HEK293 (cell line): ENCODE results near the gene MYH6.
"Not testable (repeated sequence)": the region's sequence is repeated elsewhere in the genome, so short reads cannot be mapped to it uniquely, and the experiment has no call there.

Experiments used
- CTCF ChIA-PET: fragments of 350-600 bp; formaldehyde crosslinking; extraction: SDS; loops from one replicate; lab custom pipeline; 2021; ENCODE audit warnings: antibody characterized with exemption; lab: Yijun Ruan, JAX
- POLR2A ChIA-PET: fragments of 300-600 bp; formaldehyde crosslinking; extraction: SDS; loops from one replicate; lab custom pipeline; 2020; ENCODE audit warnings: antibody characterized with exemption, inconsistent platforms; lab: Yijun Ruan, JAX
- H3K27ac ChIP-seq: fragments of 200-500 bp; sonication (Bioruptor generic); 2 replicates; pipeline ENCODE4 v1.5.1; 2014; ENCODE audit warnings: low read depth, low read length, control low read depth, inconsistent platforms; ENCODE audit errors: extremely low read depth
- H3K36me3 ChIP-seq, 2 experiments: fragments of 200-500 bp in 1 of 2; sonication (Bioruptor generic) in 1 of 2; 1 replicate in 1 of 2; 2 replicates in 1 of 2; pipeline ENCODE4 v1.5.1; 2014 to 2017; ENCODE audit warnings: inconsistent platforms in 2 of 2, low read length in 2 of 2; ENCODE audit not compliant: control insufficient read depth in 2 of 2, insufficient read depth in 1 of 2
- H3K4me1 ChIP-seq: fragments of 200-500 bp; sonication (Bioruptor generic); 2 replicates; pipeline ENCODE4 v1.5.1; 2014; ENCODE audit warnings: mild to moderate bottlenecking, low read length, inconsistent platforms; ENCODE audit not compliant: control insufficient read depth, insufficient read depth
- H3K4me3 ChIP-seq: 2 replicates; pipeline ENCODE4 v1.5.1; 2011; ENCODE audit warnings: low read depth, mild to moderate bottlenecking, control low read depth, low read length, moderate library complexity
- H3K9me3 ChIP-seq: fragments of 200-500 bp; sonication (Bioruptor generic); 2 replicates; pipeline ENCODE4 v1.5.1; 2014; ENCODE audit warnings: low read depth, low read length, inconsistent platforms; ENCODE audit not compliant: control insufficient read depth, insufficient read depth
- BCL11B ChIP-seq: fragments of 450-650 bp; formaldehyde crosslinking; IDR thresholded peaks from 2 replicates; pipeline ENCODE4 v1.5.1; 2016; ENCODE audit warnings: low read depth, missing biosample characterization, missing genetic modification characterization
- HOXC10 ChIP-seq: sonication (generic); formaldehyde crosslinking; IDR thresholded peaks from 2 replicates; pipeline ENCODE4 v1.8.1; 2023; ENCODE audit warnings: mild to moderate bottlenecking, missing genetic modification reagents
- IKZF3 ChIP-seq: fragments of 450-650 bp; IDR thresholded peaks from 2 replicates; pipeline ENCODE4 v1.5.0; 2018; ENCODE audit warnings: missing biosample characterization, mild to moderate bottlenecking, missing genetic modification characterization, moderate library complexity
- MYNN ChIP-seq: fragments of 450-650 bp; formaldehyde crosslinking; IDR thresholded peaks from 2 replicates; pipeline ENCODE4 v1.5.1; 2016; ENCODE audit warnings: missing biosample characterization, missing genetic modification characterization, borderline replicate concordance
- REPIN1 ChIP-seq: fragments of 450-650 bp; formaldehyde crosslinking; IDR thresholded peaks from 2 replicates; pipeline ENCODE4 v1.5.1; 2017; ENCODE audit warnings: missing biosample characterization, missing genetic modification characterization, low read depth
- SCRT1 ChIP-seq: fragments of 450-650 bp; formaldehyde crosslinking; IDR thresholded peaks from 2 replicates; pipeline ENCODE4 v1.5.1; 2016; ENCODE audit warnings: missing biosample characterization, missing genetic modification characterization, borderline replicate concordance
- SP3 ChIP-seq: fragments of 450-650 bp; formaldehyde crosslinking; IDR thresholded peaks from 2 replicates; pipeline ENCODE4 v1.5.1; 2016; ENCODE audit warnings: missing biosample characterization, missing genetic modification characterization
- ZBTB10 ChIP-seq: fragments of 450-650 bp; formaldehyde crosslinking; IDR thresholded peaks from 2 replicates; pipeline ENCODE4 v1.5.1; 2016; ENCODE audit warnings: missing biosample characterization, missing genetic modification characterization
- ZBTB11 ChIP-seq: fragments of 450-650 bp; formaldehyde crosslinking; conservative IDR thresholded peaks from 2 replicates; pipeline ENCODE4 v1.5.1; 2016; ENCODE audit warnings: low read depth, missing biosample characterization, missing genetic modification characterization
- ZFP41 ChIP-seq: fragments of 450-650 bp; formaldehyde crosslinking; IDR thresholded peaks from 2 replicates; pipeline ENCODE4 v1.5.1; 2016; ENCODE audit warnings: missing biosample characterization, missing genetic modification characterization, borderline replicate concordance
- ZNF221 ChIP-seq: fragments of 450-650 bp; formaldehyde crosslinking; IDR thresholded peaks from 2 replicates; pipeline ENCODE4 v1.5.1; 2017; ENCODE audit warnings: missing biosample characterization, missing genetic modification characterization, borderline replicate concordance
- ZNF274 ChIP-seq, 2 experiments: fragments of 200-500 bp in 1 of 2; fragments of 450-650 bp in 1 of 2; sonication (Bioruptor generic) in 1 of 2; formaldehyde crosslinking in 1 of 2; IDR thresholded peaks; 2 replicates each; pipeline versions ENCODE4 v1.5.1 to v1.6.1; 2014 to 2016; ENCODE audit warnings: borderline replicate concordance in 1 of 2, inconsistent platforms in 1 of 2, low read length in 1 of 2, missing biosample characterization in 1 of 2, missing genetic modification characterization in 1 of 2
- ZNF391 ChIP-seq: fragments of 450-650 bp; formaldehyde crosslinking; IDR thresholded peaks from 2 replicates; pipeline ENCODE4 v1.5.1; 2016; ENCODE audit warnings: low read depth, missing biosample characterization, missing genetic modification characterization, borderline replicate concordance
- ZNF449 ChIP-seq: fragments of 450-650 bp; formaldehyde crosslinking; IDR thresholded peaks from 2 replicates; pipeline ENCODE4 v1.5.1; 2017; ENCODE audit warnings: missing biosample characterization, mild to moderate bottlenecking, missing genetic modification characterization, moderate library complexity
- ZNF501 ChIP-seq: fragments of 450-650 bp; formaldehyde crosslinking; IDR thresholded peaks from 2 replicates; pipeline ENCODE4 v1.5.1; 2016; ENCODE audit warnings: missing biosample characterization, missing genetic modification characterization
- ZNF560 ChIP-seq: fragments of 450-650 bp; formaldehyde crosslinking; IDR thresholded peaks from 2 replicates; pipeline ENCODE4 v1.5.1; 2017; ENCODE audit warnings: missing biosample characterization, missing genetic modification characterization, borderline replicate concordance
- ZNF561 ChIP-seq: fragments of 450-650 bp; IDR thresholded peaks from 2 replicates; pipeline ENCODE4 v1.5.1; 2018; ENCODE audit warnings: missing biosample characterization, missing genetic modification characterization, borderline replicate concordance
- ZNF664 ChIP-seq: fragments of 450-650 bp; formaldehyde crosslinking; IDR thresholded peaks from 2 replicates; pipeline ENCODE4 v1.5.1; 2016; ENCODE audit warnings: missing biosample characterization, missing genetic modification characterization
- ZNF785 ChIP-seq: fragments of 450-650 bp; formaldehyde crosslinking; IDR thresholded peaks from 2 replicates; pipeline ENCODE4 v1.5.1; 2016; ENCODE audit warnings: missing biosample characterization, missing genetic modification characterization
- ZNF792 ChIP-seq: fragments of 450-650 bp; formaldehyde crosslinking; IDR thresholded peaks from 2 replicates; pipeline ENCODE4 v1.5.1; 2016; ENCODE audit warnings: missing biosample characterization, missing genetic modification characterization

MYH6 gene

GRCh38 chr14:23423657-23424056, 15.6 kb upstream of the MYH6 start (continued):
- TF ChIP-seq ZBTB11 (tag by site-specific recombination) (no peak), ZNF785 (tag by site-specific recombination) (no peak), ZNF792 (tag by site-specific recombination) (no peak), HOXC10 (CRISPR knock-in tag) (no peak), MYNN (tag by site-specific recombination) (no peak)

GRCh38 chr14:23421594-23421993, 13.5 kb upstream of the MYH6 start:
- Histone ChIP-seq H3K4me3 (no peak overlapping the region), H3K27ac (no peak overlapping the region), H3K36me3 (no peaks in the 10 kb centered on the region), H3K9me3 (no peaks in the 10 kb centered on the region), H3K4me1 (no peaks in the 10 kb centered on the region)
- ChIA-PET POLR2A (no interaction called here), CTCF (no interaction called here)
- TF ChIP-seq ZBTB10 (no peak), BCL11B (tag by site-specific recombination) (no peak), ZNF391 (tag by site-specific recombination) (no peak), REPIN1 (tag by site-specific recombination) (no peak), ZNF561 (tag by site-specific recombination) (no peak), ZNF664 (tag by site-specific recombination) (no peak), ZNF501 (tag by site-specific recombination) (no peak), ZFP41 (tag by site-specific recombination) (no peak), ZNF449 (tag by site-specific recombination) (no peak), ZNF274 (IDR thresholded peaks at IDR 0.05; ENCODE audit: low read length) (no peak), ZNF274 (tag by site-specific recombination; IDR thresholded peaks at IDR 0.05; ENCODE audit: borderline replicate concordance) (no peak), SP3 (tag by site-specific recombination) (no peak), ZNF221 (tag by site-specific recombination) (no peak), IKZF3 (no peak), ZNF560 (tag by site-specific recombination) (no peak), SCRT1 (tag by site-specific recombination) (no peak)

GRCh38 chr14:23419646-23420045, 11.6 kb upstream of the MYH6 start:
- CTCF ChIA-PET: interaction anchor here (1.5 kb wide), 1 partner anchor 40 kb away, joined by 3 read pairs; no protein-coding TSS in a partner anchor
- H3K4me3 ChIP-seq, H3K27ac ChIP-seq, H3K9me3 ChIP-seq, H3K4me1 ChIP-seq, H3K36me3 ChIP-seq, POLR2A ChIA-PET: not testable (repeated sequence)
